Panc1 (cell line): ENCODE results near the gene AGAP2.

Source experiments
- POLR2AphosphoS5 ChIP-seq: IDR thresholded peaks from 2 replicates; pipeline ENCODE4 v1.6.1; 2012; ENCODE audit warnings: mild to moderate bottlenecking, low read depth, low read length, moderate library complexity
- TF ChIP-seq, protein P1 (sequence below): fragments of 450-650 bp; IDR thresholded peaks from 2 replicates; pipeline ENCODE4 v1.5.1; 2017; ENCODE audit warnings: mild to moderate bottlenecking
- TF ChIP-seq, protein P2 (sequence below), 2 experiments: IDR thresholded peaks; 2 replicates each; pipeline ENCODE4 v1.6.1; 2011 to 2012; ENCODE audit warnings: low read depth in 2 of 2, control low read depth in 1 of 2, low read length in 1 of 2, mild to moderate bottlenecking in 1 of 2, moderate library complexity in 1 of 2; ENCODE audit not compliant: insufficient read depth in 1 of 2

DNA sequence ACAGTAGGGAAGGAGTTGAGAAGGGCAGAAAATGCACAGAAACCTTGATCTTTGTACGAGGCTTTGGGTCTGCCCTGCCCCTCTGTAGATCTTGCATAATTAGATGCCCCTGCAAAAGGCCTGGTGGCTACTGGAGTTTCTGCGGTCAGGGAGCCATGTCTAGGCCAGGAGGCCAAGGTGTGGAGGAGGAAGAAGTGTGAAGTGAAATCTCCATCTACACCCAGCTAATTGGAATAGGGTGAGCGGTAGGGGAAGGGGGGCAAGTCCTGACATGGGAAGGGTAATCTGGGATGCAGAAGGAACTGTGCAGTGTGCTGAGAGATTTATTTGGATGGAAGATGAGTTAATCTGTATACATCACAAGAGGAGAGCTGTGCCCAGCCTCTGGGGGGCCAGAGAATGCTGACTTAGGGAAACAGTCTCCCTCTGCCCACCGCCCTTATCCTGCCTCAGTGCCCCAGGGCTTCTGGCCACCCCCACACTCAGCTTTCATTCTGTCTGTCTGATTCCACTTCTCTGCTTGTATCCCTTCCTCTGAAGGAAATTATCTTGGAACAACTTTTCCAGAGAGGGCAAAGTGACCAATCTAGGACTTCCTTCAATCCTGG, 23.0 kb upstream of the AGAP2 start:
- TF ChIP-seq, protein P1, sequence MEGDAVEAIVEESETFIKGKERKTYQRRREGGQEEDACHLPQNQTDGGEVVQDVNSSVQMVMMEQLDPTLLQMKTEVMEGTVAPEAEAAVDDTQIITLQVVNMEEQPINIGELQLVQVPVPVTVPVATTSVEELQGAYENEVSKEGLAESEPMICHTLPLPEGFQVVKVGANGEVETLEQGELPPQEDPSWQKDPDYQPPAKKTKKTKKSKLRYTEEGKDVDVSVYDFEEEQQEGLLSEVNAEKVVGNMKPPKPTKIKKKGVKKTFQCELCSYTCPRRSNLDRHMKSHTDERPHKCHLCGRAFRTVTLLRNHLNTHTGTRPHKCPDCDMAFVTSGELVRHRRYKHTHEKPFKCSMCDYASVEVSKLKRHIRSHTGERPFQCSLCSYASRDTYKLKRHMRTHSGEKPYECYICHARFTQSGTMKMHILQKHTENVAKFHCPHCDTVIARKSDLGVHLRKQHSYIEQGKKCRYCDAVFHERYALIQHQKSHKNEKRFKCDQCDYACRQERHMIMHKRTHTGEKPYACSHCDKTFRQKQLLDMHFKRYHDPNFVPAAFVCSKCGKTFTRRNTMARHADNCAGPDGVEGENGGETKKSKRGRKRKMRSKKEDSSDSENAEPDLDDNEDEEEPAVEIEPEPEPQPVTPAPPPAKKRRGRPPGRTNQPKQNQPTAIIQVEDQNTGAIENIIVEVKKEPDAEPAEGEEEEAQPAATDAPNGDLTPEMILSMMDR = no peak
- TF ChIP-seq, protein P2, sequence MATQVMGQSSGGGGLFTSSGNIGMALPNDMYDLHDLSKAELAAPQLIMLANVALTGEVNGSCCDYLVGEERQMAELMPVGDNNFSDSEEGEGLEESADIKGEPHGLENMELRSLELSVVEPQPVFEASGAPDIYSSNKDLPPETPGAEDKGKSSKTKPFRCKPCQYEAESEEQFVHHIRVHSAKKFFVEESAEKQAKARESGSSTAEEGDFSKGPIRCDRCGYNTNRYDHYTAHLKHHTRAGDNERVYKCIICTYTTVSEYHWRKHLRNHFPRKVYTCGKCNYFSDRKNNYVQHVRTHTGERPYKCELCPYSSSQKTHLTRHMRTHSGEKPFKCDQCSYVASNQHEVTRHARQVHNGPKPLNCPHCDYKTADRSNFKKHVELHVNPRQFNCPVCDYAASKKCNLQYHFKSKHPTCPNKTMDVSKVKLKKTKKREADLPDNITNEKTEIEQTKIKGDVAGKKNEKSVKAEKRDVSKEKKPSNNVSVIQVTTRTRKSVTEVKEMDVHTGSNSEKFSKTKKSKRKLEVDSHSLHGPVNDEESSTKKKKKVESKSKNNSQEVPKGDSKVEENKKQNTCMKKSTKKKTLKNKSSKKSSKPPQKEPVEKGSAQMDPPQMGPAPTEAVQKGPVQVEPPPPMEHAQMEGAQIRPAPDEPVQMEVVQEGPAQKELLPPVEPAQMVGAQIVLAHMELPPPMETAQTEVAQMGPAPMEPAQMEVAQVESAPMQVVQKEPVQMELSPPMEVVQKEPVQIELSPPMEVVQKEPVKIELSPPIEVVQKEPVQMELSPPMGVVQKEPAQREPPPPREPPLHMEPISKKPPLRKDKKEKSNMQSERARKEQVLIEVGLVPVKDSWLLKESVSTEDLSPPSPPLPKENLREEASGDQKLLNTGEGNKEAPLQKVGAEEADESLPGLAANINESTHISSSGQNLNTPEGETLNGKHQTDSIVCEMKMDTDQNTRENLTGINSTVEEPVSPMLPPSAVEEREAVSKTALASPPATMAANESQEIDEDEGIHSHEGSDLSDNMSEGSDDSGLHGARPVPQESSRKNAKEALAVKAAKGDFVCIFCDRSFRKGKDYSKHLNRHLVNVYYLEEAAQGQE (IDR thresholded peaks at IDR 0.05; ENCODE audit: insufficient read depth in 1 of 2, low read depth in 2 of 2, low read length in 1 of 2) = no peak
- no peak for TF ChIP-seq POLR2AphosphoS5
